HG03442 (cell line): ENCODE results near the gene SH3BGR.

Experiments used
- ATAC-seq: cut with Tn5 transposase; IDR thresholded peaks from one replicate; pipeline ENCODE4 v1.9.1; 2021; ENCODE audit warnings: mild to moderate bottlenecking, moderate library complexity; ENCODE audit not compliant: unreplicated experiment

SH3BGR gene

DNA sequence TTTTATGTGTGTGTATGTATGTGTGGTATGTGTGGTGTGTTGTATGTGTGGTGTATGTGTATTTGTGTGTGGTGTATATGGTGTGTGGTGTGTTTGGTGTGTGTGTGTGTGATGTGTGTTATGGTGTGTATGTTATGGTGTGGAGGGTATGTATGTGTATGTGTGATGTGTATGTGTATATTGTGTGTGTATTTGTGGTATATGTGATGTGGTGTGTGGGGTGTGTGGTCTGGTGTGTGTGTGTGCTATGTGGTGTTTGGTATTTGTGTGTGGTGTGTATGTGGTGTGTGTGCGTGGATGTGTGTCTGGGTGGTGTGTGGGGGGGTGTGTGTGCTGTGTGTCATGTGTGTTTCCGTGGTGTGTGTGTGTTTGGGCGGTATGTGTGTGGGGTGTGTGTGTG, 59.3 kb downstream of the SH3BGR start:
- ATAC-seq = no peak

DNA sequence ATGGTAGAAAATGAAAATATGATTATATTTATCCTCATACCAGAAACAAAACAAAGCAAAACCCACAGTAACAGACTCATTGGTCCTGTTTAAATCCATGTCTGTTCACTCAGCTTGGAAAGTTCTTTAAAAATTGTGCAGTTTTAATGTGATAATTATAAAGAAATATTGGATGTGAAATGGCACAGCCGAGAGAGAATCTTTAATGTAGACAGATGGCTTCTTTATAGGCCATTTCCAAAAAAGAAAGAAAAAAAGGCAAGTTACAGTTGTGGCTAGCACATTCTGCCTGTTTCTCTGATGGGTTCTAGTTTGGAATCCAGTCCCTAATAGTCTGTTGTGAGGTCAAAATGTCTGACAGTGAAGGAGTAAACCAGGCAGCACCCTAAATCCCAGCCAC, 62.0 kb downstream of the SH3BGR start:
- ATAC-seq = no peak

DNA sequence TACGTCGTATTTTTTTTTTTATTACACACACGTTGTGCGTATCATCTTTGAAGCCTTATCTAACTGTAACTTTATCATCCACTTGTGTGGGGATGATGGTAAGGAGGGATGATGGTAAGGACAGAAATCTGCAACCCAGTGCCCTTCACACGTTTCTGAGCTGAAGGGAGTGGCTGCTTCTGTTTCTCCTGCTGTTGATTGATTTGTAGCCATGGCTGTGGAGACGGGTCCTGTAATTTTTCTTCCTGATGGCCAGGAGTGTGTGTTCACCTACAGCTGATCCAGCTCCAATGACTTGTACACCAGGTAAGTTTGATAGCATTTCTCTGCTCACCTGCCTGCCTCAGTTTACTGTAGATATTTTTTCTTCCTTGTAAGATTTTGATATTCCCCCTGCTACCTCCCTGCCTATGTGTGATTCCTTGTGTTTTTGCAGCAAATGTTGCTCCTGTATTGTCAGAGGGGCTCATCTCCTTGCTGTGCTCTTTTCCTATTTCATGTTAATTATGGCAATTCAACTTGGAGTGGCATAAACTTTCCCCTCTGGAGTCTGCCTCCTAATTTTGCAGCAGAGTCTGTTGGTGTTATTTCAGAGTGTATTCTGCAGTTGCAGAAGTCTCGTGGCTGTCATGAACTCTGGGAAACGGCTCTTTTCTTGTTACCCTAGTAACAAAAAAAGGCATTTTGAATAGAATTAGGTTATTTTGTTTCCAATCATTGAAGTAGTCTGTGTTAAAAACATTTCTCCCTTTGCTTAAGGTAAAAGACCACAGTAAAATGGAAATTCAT, 64.1 kb downstream of the SH3BGR start:
- ATAC-seq = no peak

DNA sequence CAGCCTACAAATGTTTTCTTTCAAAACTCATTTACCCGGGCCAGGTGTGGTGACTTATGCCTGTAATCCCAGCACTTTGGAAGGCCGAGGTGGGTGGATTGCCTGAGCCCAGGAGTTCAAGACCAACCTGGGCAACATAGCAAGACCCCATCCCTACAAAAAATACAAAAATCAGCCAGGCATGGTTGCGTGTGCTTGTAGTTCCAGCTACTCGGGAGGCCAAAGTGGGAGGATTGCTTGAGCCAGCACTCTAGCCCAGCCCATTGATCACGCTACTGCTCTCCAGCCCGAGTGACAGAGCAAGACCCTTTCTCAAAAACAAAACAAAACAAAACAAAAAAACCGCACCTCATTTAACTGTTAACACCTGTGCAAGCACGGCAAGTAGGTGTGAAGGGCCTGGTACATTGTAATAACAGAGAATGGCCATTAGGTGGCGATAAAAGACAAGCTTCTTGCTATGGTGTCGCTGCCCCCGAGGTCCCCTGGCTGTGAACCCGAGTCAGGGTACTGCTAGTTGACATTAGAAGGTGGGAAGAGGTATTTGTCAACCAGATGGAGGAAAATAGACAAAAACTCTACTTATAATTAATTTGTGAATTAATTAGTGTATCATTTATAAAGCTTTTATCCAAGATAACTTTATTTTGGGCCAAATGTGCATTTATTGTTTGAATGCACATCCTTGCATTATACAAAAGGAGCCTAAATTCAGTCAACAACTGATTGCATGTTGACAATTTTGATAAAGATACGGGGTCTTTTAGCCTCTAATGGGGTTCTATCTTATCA, 66.5 kb downstream of the SH3BGR start:
- ATAC-seq = peak; percentile 59

DNA sequence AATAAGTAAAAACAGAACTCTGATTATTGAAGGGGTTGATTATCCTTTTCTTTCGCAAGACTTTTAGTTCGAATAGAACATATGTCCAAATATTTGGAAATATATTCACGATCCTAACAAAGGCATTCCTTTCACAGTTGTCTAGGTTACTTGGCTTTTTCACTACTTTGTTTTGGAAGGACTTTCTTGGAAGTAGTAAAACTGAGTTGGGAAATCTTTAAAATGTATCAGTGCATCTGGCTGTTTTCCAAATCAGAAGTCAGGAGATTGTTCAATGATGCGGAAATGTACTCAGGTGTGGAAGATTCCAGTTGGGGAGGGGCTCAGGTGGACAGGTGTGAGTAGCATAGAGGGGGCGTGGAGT, 67.1 kb downstream of the SH3BGR start:
- ATAC-seq = no peak

DNA sequence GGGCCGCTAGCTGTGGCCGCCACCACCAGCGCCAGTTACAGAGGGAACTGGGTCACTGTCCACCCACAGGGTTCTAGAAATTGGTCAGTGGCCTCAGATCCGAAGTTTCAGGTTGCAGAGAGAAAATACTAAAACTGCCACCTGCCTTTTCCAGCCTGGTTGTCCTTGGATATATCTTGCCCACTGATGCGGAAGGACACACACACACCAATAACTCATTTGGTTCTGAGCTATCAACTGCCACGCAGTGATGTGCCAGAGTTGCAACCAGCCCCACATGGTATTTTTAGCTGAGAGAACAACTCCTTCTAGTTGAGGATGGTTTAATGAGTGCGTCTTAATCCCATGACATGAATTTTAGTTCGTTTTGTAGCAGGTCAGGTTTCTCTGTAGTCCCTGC, 68.1 kb downstream of the SH3BGR start:
- no peak for ATAC-seq

DNA sequence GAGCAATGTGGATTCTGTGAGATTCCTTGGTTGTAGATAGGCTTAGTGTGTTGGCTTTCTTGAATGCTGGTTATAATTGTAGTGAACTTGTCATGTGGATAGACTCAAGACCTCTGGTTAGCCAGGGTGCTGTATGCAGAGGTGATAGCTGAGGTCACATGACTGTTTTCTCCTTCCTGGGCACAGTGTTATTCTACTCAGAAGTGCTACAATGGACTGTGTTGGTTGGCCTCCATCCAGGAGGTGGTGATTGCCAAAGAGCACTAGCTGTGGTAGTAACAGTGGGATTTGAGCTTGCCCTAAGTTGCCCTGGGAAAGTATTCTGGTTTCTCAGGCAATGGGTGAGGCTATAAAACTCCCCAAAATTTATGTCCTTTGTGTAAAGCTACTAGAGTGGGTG, 71.6 kb downstream of the SH3BGR start:
- no peak for ATAC-seq

DNA sequence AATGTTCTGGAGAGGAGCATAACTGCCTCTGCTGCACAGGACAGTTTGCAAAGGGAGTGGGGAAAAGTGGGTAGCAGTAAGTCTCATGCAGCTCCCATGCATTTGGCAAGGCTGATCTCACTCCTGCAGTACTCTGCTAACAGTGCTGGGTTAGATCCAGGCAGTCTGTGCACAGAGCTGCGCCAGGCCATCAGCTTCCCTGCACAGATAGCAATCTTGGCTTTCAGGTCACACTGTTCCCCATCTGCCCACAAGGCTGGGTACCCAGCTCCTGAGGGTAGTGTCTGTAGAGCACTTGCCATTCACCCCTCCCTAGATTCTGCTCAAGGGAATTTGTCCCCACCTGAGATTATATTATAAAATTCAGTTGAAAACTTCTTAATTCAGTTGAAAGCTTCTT, 72.1 kb downstream of the SH3BGR start:
- ATAC-seq = no peak

DNA sequence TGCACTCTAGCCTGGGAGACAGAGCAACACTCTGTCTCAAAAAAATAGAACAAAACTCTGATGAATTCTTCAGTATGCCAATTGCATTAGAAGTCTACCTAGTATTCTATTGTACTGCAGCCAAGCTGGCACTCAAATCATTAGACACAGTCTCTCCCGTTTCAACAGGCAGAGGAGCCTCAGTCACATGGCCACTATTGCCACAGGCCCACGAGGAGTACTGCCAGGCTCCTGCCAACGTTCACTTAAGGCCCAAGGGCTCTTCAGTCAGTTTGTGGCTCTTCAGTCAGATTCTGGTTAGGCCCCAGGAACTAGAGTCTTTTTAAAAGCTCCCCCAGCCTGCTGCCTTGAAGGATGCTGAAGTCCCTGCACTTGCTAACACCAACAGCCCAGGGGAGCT, 73.4 kb downstream of the SH3BGR start:
- ATAC-seq = no peak

DNA sequence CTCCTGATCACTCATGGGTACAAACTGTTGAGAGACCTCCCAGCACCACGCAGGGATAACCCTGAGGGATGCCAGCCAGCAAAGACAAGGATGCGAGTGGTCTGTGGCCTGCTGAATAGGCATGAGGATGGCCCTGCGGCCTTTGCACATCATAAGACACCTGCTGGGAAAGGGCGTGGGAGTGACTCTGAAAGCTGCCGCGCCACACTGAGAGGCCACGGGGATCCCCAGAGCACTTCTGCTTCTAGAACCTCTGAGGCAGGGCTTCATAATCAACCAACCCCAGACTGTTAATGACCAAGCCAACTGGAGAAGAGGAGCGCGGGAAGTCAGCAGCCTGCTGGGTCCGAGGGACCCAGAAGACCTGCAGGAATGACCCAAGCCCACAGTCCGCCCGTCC, 73.8 kb downstream of the SH3BGR start:
- ATAC-seq = no peak

DNA sequence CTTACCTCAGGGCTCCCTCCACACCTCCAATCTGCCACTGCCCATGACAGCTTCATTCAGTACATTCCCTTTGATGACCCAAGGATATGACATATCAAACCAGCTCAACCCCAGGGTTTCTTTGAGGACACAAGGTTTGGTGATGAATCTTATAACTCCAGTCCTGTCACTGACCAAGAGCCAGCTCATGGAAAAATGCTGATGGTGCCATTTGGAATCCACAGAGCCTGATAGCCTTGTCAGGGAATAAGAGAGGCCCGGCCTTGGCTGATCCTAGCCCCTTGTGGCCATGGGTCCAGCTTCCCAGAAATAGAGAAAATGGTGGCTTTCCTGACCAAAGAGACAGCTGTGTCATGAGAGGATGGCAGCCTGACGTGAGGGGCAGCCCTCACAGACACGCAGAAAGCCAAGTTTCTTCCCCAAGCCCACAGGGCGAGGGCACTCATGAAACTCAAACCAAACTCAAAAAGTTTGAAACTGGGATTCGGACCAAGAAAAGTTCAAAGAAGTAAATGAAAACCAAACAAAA, 75.4 kb downstream of the SH3BGR start:
- ATAC-seq = no peak

DNA sequence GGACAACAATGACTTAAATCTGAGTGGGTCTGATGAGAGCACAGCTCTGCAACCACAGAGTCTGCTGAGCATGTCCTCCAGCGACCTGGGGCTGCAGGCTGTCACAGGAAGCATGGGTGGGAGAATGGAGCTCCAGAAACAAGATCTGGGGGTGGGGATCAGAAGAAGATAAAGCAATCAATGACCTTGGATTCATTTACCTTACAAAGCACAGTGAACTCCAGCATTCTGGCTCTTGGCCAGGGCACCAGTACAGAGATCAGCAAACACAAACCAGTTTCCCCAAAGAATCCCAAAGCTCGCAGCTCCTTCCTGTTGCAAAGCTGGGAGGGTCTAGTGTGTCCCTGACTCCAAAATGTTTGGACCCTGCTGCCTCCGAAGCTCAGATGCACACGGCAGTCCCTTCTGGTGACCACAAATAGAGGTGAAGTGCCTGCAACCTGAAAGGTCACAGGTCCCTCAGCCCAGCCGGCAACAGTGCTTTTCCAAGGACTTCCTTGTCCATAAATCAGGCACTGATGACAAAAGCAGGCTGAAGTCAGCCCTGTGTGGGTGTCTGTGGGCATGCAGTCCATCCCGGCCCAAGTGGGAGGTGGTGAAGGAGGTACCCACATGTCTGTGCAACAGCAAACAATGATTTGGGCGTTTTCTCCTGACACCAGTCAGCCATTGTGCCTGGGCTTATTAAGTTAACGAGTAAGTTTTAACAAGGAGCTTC, 76.1 kb downstream of the SH3BGR start:
- ATAC-seq = no peak

DNA sequence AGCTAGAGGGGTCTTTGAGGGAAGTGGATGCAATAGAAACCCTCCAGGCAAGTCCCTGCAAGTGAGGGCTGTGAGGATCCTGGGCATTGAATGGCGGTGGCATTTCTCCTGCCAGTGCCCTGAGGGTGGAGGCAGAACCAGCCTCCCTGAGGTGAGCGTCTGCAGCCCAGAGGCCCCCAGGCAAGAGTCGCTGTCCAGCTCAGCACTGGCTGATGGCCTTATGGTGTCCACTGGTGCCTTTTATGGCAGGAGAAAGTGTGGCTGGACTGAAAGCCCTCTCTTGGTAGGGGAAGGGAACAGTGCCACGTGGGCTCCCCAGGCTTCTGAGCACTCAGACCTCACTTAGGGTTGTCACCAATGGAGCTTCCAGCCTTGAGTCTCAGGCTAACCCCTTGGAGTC, 77.3 kb downstream of the SH3BGR start:
- ATAC-seq = no peak

DNA sequence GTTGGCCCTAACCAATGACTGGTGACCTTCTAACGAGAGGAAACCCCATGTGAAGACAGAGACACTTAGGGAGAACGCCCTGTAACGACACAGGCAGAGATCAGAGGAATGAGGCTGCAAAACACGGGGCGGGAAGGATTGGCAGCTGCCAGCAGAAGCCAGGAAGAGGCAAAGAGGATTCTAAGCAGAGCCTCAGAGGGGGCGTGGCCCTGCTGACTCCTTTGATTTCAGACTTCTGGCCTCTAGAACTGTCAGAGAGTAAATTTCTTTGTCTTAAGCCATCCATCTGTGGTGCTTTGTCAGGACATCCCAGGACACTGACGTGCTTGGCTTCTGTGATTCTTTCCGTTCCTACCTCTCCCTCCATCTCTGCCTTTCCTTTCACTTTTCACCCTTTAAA, 79.3 kb downstream of the SH3BGR start:
- no peak for ATAC-seq

DNA sequence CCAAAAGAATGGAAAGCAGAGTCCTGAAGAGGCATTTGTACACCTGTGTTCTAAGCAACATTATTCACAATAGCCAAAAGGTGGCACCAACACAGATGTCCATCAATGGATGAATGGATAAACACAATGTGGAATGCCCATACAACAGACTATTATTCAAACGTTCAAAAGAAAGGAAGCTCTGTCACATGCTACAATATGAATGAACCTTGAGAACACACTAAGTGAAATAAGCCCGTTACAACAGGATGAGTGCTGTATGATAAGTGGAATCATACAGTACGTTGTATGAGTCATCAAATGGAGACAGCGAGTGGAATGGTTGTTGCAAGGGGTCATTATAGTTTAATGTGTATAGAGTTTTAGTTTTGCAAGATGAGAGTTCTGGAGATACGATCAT, 80.1 kb downstream of the SH3BGR start:
- ATAC-seq = no peak

DNA sequence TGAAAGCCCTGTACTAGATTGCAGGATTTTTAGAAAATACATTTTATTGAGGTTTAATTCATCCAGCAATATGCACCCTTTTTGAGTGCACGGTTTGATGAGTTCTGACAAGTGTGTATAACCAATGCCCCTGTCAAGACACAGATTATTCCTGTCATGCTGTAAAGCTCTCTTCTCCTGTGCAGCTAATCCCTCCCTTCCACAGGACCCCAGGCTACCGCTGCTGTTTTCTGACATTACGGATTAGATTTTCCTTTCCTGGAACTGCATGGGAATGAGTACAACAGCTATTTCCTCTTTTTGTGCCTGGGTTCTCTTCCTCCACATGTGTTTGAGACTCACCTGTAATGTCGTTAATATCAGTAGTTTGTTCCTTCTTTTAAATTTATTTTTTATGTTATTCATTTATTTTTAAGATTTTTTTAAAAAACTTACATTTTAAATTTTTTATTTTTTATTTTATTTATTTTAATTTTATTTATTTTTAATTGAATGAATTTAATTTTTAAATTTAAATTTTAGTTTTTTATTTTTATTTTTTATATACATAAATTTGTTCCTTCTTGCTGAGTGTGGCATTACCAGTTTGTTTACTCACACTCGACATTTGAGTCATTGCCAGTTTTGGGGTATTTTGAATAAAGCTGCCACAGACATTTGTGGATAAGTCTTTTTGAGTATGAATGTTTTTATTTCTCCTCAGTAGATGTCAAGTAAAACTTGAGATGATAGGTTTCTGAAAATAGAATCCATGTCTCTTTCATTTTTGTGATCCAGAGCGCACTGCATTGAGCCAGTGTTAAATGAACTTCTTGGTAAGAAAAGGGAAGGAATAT, 82.0 kb downstream of the SH3BGR start:
- ATAC-seq = no peak

DNA sequence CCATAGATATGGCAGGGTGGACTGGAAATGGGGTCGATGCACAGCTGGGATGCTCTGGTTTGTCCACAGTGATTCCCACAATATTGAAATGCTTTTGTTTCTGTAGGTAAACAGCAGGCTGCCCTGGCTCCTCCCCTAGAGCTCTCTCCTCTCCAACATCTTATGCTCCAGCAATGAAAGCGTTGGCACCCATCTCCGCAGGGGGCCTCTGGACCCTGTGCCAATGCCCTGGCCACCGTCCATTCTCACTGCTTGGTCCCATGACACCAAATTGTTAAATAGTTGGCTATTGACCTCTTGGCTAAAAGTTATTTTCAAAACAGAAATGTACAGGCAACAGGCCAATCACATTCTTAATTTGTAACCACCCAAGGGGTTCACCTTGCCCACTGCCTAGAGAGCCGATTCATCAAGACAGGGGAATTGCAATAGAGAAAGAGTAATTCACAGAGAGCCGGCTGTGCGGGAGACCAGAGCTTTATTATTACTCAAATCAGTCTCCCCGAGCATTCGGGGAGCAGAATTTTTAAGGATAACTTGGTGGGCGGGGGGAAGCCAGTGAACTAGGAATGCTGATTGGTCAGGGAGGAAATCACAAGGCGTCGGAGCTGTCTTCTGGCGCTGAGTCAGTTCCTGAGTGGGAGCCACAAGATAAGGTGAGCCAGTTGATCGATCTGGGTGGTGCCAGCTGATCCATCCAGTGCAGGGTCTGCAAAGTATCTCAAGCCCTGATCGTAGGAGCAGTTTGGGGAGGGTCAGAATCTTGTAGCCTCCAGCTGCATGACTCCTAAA, 84.1 kb downstream of the SH3BGR start:
- no peak for ATAC-seq

DNA sequence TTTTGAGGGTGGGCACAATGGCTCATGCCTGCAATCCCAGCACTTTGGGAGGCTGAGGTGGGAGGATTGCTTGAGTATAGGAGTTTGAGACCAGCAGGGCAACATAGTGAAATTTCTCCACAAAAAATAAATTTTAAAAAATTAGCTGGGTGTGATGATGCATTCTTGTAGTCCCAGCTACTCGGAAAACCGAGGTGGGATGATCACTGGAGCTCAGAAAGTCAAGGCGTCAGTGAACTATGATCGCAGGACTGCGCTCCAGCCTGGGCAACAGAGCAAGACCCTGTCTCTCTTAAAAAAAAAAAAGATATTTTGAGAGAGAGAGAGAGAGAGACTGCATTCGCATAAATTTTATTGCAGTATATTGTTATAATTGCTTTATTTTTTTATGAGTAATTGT, 85.1 kb downstream of the SH3BGR start:
- no peak for ATAC-seq

DNA sequence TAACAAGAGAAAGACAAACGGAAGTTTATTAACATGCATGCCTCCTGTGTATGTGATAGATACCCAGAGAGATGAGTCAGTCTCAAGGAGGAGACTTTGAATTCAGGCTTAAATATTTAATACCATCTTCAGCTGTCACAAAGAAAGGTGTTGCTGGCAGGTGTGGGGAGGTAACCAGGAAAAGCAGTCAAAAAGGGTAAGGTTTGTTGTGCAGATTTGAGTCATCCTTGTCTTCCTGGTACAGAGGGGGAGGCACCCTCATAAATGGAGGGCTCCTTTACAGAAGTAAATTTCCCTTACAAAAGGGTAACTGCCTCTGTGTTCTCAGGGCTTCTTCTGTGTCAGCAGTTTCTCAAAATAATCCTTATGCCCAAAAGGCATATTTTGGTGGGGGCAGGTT, 85.8 kb downstream of the SH3BGR start:
- no peak for ATAC-seq

DNA sequence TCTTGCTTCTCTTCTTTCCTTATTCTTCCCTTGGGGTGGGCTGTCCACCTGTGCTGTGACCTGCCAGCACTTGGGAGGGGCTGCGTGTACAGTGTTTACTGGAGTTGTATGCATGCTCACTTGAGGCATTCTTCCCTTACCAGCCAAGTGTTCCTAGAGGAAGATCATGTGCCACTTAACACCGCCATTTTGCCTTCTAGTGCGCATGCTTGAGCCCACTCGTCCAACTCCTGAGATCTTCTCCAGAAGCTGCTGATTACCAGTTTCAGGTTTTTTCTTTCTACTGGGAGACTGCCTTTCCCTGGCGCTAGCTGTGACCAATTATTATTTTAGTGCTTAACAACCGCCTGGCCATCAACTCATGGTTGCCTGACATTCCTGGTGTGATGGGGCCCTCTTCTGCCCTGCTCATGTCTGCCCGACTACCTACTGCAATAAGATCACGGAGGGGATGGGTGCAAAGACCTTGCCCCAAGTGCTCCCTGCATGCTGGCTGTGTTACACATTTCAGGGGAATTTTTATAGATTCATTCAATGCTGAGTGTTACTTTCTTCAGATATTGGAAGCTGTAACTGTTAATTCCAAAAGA, 86.8 kb downstream of the SH3BGR start:
- no peak for ATAC-seq
